Upper lobe of left lung (tissue), 4 donors: ENCODE measurements around the gene TSC22D2.
"Not testable (repeated sequence)": the region's sequence is repeated elsewhere in the genome, so short reads cannot be mapped to it uniquely, and the experiment has no call there.

Experiments used
- EP300 ChIP-seq, 4 donors: sonication (generic); formaldehyde crosslinking; IDR thresholded peaks; one replicate each; pipeline ENCODE4 v1.5.1; 2017; ENCODE audit warnings: antibody characterized with exemption in 4 of 4, control low read depth in 2 of 4
- POLR2A ChIP-seq, 4 donors: fragments of 450-650 bp; IDR thresholded peaks; one replicate each; pipeline ENCODE4 v1.5.1; 2016 to 2017; ENCODE audit warnings: antibody characterized with exemption in 4 of 4, mild to moderate bottlenecking in 2 of 4
- POLR2AphosphoS5 ChIP-seq, 2 donors: sonication (generic); formaldehyde crosslinking; IDR thresholded peaks; one replicate each; pipeline ENCODE4 v1.5.1; 2017; ENCODE audit warnings: antibody characterized with exemption in 2 of 2
- TF ChIP-seq, protein P1 (sequence below), 6 experiments: fragments of 450-650 bp in 4 of 6; fragments of 200-600 bp in 2 of 6; sonication (generic) in 2 of 6; IDR thresholded peaks; one replicate each; pipeline ENCODE4 v1.5.1; 2016 to 2019; ENCODE audit warnings: antibody characterized with exemption in 6 of 6

DNA sequence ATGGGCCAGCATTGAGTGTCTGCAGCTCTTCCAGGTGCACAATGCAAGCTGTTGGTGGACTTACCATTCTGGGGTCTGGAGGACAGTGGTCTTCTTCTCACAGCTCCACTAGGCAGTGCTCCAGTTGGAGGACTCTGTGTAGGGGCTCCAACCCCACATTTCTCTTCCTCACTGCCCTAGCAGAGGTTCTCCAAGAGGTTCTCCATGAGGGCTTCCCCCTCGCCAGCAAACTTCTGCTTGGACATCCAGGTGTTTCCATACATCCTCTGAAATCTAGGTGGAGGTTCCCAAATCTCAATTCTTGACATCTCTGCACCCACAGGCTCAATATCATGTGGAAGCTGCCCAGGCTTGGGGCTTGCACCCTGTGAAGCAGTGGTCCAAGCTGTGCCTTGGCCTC is 92.9 kb downstream of the TSC22D2 start:
- TF ChIP-seq, protein P1, sequence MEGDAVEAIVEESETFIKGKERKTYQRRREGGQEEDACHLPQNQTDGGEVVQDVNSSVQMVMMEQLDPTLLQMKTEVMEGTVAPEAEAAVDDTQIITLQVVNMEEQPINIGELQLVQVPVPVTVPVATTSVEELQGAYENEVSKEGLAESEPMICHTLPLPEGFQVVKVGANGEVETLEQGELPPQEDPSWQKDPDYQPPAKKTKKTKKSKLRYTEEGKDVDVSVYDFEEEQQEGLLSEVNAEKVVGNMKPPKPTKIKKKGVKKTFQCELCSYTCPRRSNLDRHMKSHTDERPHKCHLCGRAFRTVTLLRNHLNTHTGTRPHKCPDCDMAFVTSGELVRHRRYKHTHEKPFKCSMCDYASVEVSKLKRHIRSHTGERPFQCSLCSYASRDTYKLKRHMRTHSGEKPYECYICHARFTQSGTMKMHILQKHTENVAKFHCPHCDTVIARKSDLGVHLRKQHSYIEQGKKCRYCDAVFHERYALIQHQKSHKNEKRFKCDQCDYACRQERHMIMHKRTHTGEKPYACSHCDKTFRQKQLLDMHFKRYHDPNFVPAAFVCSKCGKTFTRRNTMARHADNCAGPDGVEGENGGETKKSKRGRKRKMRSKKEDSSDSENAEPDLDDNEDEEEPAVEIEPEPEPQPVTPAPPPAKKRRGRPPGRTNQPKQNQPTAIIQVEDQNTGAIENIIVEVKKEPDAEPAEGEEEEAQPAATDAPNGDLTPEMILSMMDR (IDR thresholded peaks at IDR 0.05) = not testable (repeated sequence)
- not testable (repeated sequence) for TF ChIP-seq EP300, POLR2A, POLR2AphosphoS5 (IDR thresholded peaks at IDR 0.05)
